Esophagus squamous epithelium (tissue), 4 donors: Measurements from ENCODE around the gene CDC42EP2.

Source experiments
- POLR2A ChIP-seq, 4 donors: fragments of 450-650 bp; IDR thresholded peaks; one replicate each; pipeline ENCODE4 v1.6.1; 2017; ENCODE audit warnings: antibody characterized with exemption in 4 of 4, mild to moderate bottlenecking in 4 of 4, moderate library complexity in 3 of 4
- TF ChIP-seq, protein P1 (sequence below), 6 experiments: fragments of 450-650 bp in 4 of 6; fragments of 200-600 bp in 2 of 6; sonication (generic) in 2 of 6; IDR thresholded peaks; one replicate each; pipeline ENCODE4 v1.5.1; 2016 to 2019; ENCODE audit warnings: antibody characterized with exemption in 6 of 6, mild to moderate bottlenecking in 4 of 6, moderate library complexity in 4 of 6

DNA sequence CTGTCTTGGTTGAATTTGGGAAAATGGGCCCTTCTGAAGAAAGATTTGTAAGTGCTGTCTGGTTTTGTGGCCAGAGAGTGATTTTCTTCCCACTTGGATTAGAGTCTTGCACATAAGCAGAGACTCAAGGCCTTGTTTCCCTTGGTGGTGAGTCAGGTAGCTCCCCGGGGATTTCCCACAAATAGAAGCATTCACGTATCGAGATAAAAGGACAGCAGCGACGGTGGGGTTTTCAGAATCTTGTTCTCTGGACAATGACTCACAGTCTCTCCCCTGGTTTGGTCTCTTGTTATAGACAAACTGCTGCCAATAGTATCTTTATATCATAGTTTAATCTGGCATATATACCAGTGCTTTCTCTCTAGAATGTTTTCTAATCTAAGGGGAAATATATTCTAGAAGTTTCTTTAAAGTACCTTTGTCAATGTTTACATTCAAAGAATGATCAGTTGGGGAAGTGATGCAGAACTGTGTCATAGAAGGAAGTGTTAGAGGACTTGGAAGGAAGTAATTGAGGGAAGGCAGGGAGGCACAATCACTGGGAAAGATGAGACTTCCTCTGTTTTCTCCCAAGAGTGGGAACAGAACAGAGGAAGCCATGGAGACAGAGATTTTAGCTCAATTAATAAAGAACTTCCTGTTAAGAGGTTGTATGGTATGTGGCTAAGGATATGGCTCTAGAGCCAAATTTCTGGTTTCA is 34.8 kb upstream of the CDC42EP2 start:
- TF ChIP-seq, protein P1, sequence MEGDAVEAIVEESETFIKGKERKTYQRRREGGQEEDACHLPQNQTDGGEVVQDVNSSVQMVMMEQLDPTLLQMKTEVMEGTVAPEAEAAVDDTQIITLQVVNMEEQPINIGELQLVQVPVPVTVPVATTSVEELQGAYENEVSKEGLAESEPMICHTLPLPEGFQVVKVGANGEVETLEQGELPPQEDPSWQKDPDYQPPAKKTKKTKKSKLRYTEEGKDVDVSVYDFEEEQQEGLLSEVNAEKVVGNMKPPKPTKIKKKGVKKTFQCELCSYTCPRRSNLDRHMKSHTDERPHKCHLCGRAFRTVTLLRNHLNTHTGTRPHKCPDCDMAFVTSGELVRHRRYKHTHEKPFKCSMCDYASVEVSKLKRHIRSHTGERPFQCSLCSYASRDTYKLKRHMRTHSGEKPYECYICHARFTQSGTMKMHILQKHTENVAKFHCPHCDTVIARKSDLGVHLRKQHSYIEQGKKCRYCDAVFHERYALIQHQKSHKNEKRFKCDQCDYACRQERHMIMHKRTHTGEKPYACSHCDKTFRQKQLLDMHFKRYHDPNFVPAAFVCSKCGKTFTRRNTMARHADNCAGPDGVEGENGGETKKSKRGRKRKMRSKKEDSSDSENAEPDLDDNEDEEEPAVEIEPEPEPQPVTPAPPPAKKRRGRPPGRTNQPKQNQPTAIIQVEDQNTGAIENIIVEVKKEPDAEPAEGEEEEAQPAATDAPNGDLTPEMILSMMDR (IDR thresholded peaks at IDR 0.05), result no peak
- no peak for TF ChIP-seq POLR2A (IDR thresholded peaks at IDR 0.05)
